SK-N-MC (cell line): ENCODE data around the gene SDF2.

Source experiments
- DNase-seq: peaks from one replicate; pipeline ENCODE4 v3.0.0-alpha.2; 2011; ENCODE audit warnings: low read depth, low spot score
- H3K27ac ChIP-seq: fragments of 200-600 bp; sonication (generic); 2 replicates; pipeline ENCODE4 v1.5.1; 2016; ENCODE audit warnings: mixed run types
- H3K36me3 ChIP-seq: fragments of 200-600 bp; sonication (generic); 2 replicates; pipeline ENCODE4 v1.6.1; 2017; ENCODE audit warnings: antibody characterized with exemption, low read length, mixed read lengths; ENCODE audit not compliant: insufficient read depth
- H3K4me3 ChIP-seq: fragments of 200-600 bp; sonication (generic); 2 replicates; pipeline ENCODE4 v1.5.1; 2016
- H3K9ac ChIP-seq: fragments of 200-600 bp; sonication (generic); 2 replicates; pipeline ENCODE4 v1.8.0; 2017; ENCODE audit warnings: mixed run types, mixed read lengths; ENCODE audit not compliant: insufficient read length
- H3K9me3 ChIP-seq: fragments of 200-600 bp; sonication (generic); 2 replicates; pipeline ENCODE4 v1.6.1; 2017; ENCODE audit warnings: low read depth, mild to moderate bottlenecking, antibody characterized with exemption, low read length, moderate library complexity, mixed read lengths
- EZH2 ChIP-seq: fragments of 200-600 bp; sonication (generic); IDR thresholded peaks from one replicate; pipeline ENCODE4 v1.6.1; 2017; ENCODE audit warnings: antibody characterized with exemption
- FOXP2 ChIP-seq: optimal IDR thresholded peaks from 2 replicates; pipeline ENCODE3; 2011; ENCODE audit warnings: mild to moderate bottlenecking, moderate library complexity; ENCODE audit not compliant: insufficient read depth; ENCODE audit errors: extremely low read length, control extremely low read depth
- POLR2AphosphoS5 ChIP-seq: IDR thresholded peaks from 2 replicates; pipeline ENCODE4 v1.6.1; 2012; ENCODE audit warnings: mild to moderate bottlenecking, low read depth, low read length, borderline replicate concordance

Gene SDF2

DNA sequence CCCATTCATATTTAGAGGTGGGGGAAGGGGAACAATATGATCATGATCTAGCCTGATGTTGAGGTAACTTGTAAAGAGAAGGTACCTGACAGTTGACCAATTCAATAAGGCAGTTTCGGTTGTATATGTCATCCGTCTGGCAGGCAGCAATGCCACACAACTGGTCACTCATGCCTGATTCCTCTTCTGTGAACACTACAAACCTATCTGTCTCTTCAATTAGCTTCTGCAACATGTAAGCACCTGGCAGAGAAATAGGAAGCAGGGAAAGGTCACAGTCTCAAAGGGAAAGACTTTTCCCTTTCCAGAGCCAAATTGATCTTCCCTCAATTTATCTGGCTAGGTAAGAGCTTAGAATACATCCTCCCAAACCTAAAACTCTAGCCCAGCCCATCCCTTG, 37.6 kb downstream of the SDF2 start:
- no peak overlapping the region for H3K9ac ChIP-seq

DNA sequence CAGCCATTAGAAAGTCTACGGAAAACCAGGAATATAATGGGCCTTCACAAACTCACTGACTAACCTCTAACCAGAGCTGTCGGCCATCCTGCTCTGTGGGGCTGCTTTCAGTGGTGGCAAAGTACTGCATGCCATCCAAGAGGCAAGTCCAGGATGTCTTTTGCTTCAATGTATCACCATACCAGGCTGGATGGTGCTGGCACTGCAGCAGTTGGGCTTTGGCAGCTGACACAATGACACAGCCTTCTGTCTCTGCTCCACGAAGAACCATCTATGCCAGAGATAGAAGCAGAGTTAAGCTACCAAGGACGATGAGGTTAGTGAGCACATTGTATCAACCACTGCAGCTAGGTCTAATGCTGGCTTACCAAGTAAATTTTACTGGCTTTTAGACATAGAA, 38.0 kb downstream of the SDF2 start:
- H3K4me3 ChIP-seq, result no peak overlapping the region
- no peaks in the 10 kb centered on the region for H3K9me3 ChIP-seq
- no peak for DNase-seq
- H3K9ac ChIP-seq, result no peak overlapping the region
- H3K27ac ChIP-seq, result no peak overlapping the region
- TF ChIP-seq EZH2, result no peak
- TF ChIP-seq POLR2AphosphoS5, result no peak
- no peak for TF ChIP-seq FOXP2
- H3K36me3 ChIP-seq, result peaks cover 83% of the 10 kb centered on the region

More for the DNA sequence above, 37.6 kb downstream of the SDF2 start:
- peaks cover 79% of the 10 kb centered on the region for H3K36me3 ChIP-seq
- no peak overlapping the region for H3K4me3 ChIP-seq
- no peak for DNase-seq
- H3K9me3 ChIP-seq, result no peaks in the 10 kb centered on the region
- H3K27ac ChIP-seq, result no peak overlapping the region
- TF ChIP-seq EZH2 (no peak), POLR2AphosphoS5 (no peak), FOXP2 (no peak)

DNA sequence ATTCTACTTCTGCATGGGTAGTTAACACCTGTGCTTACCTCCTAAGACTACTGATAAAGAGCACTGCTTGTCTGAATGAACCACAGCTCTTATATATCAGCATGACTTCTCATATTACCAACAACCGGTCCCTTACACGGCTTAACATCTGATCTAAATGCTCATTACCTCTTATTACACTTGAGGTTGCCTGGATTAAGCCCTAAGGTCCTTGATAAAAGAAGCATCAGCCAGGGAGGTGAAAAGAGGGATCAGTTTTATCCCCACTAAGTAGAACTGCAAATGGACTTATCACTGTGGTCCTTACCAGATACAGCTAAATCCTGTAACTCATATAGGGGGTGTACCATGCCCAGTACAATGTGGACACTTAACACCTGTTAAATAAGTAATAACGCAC, 39.5 kb downstream of the SDF2 start:
- Histone ChIP-seq H3K9ac (no peak overlapping the region), H3K36me3 (peaks cover 86% of the 10 kb centered on the region), H3K9me3 (no peaks in the 10 kb centered on the region), H3K4me3 (no peak overlapping the region), H3K27ac (no peak overlapping the region)
- no peak for TF ChIP-seq EZH2
- no peak for TF ChIP-seq FOXP2
- no peak for TF ChIP-seq POLR2AphosphoS5
- DNase-seq, result no peak

DNA sequence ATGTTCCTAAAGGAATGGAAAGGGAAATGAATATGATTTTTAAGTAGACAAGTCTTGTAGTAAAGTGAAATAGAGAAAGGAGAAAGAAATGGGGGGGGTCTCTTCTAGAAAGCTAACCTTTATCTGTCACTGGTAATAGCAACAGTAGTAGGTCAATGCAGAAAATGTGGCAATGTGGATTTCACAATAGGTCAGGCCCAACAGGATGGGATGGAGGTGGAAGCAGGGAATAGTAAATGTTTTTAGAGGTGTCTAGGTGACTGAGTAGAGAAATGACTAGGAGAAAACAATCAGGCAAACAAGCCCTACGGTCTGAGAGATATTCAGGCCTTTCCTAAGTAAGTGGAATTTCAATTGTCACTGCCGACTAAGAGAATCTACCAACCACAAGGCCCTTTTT, 41.7 kb downstream of the SDF2 start:
- Histone ChIP-seq H3K36me3 (peaks cover 95% of the 10 kb centered on the region), H3K27ac (no peak overlapping the region), H3K9me3 (no peaks in the 10 kb centered on the region), H3K9ac (no peak overlapping the region), H3K4me3 (no peak overlapping the region)
- TF ChIP-seq FOXP2 (no peak), POLR2AphosphoS5 (no peak), EZH2 (no peak)
- no peak for DNase-seq

DNA sequence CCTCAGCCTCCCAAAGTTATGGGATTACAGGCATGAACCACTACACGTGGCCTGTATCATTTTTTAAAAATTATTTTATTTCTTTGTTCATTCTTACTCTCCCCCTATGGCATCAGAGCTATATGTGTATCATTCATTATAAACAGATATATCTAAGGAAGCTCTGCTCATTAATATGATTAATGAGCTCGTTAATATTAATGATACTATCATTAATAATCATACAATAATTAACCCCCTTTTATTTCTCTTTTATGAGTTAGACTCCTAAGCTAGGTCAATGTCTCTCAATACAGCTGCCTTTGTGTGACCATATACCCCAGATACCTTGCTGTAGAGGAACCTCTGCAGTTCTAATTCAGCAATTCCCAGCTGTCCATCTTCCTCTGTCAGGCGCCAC, 43.2 kb downstream of the SDF2 start:
- H3K36me3 ChIP-seq, result peaks cover 91% of the 10 kb centered on the region
- TF ChIP-seq FOXP2, result no peak
- TF ChIP-seq POLR2AphosphoS5, result no peak
- no peak for TF ChIP-seq EZH2
- no peak for DNase-seq
- H3K4me3 ChIP-seq, result no peak overlapping the region
- no peaks in the 10 kb centered on the region for H3K9me3 ChIP-seq
- no peak overlapping the region for H3K9ac ChIP-seq
- H3K27ac ChIP-seq, result no peak overlapping the region

DNA sequence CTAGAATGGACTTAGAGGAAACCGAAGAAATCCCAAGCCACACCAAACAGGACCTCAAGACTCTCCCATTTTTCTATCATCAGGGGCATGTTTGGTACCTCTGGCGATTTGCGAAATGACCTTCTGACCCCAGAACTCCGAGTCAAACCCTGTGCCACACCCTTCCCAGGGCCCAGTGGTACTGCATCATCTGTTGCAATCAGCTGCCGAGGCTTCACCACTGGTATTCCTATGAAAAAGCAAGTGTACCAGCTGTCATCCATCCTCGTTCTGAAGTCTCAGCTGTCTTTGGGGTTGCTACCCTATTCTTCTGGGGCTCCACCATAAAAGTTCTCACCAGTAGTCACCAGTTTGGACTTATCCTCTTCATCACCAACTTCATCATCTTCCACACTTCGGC, 45.4 kb downstream of the SDF2 start:
- H3K36me3 ChIP-seq, result peaks cover 75% of the 10 kb centered on the region
- H3K4me3 ChIP-seq, result no peak overlapping the region
- TF ChIP-seq FOXP2, result no peak
- TF ChIP-seq POLR2AphosphoS5, result no peak
- TF ChIP-seq EZH2, result no peak
- H3K9me3 ChIP-seq, result no peaks in the 10 kb centered on the region
- H3K9ac ChIP-seq, result no peak overlapping the region
- DNase-seq, result no peak
- H3K27ac ChIP-seq, result no peak overlapping the region

DNA sequence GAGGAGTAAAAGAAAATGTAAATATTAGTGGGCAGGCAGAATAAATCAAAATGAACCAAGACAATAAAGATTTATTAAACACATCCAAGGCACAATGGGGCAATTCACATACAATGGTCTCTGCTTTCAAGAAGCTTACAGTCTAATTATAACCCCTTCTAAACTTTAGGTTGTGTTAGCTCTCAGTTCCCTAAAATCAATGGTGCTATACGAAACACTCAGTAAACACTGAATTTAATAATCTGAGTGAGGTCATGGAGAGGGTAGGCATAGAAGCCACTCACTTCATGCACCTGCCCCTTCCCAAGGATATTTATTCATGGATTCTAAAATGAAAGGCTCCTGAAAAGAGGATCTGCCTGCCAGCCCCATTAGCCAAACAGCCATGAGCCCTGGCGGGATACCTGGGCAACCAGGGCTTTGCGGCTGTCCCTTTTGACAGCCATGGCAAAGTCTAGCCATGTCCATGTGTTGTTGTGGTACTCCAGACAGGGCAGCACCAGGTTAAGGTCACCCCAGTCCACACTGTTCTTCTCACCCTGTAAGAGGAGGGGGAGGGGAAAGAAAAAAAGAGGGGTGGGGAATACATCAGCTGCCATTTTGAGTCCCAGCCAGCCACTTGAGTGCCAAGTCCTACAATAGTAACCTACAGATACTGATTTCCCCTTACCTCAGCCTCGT, 46.3 kb downstream of the SDF2 start:
- no peak for TF ChIP-seq EZH2
- TF ChIP-seq FOXP2, result no peak
- TF ChIP-seq POLR2AphosphoS5, result no peak
- H3K9ac ChIP-seq, result no peak overlapping the region
- H3K4me3 ChIP-seq, result no peak overlapping the region
- H3K36me3 ChIP-seq, result peaks cover 66% of the 10 kb centered on the region
- H3K9me3 ChIP-seq, result no peaks in the 10 kb centered on the region
- no peak for DNase-seq
- H3K27ac ChIP-seq, result no peak overlapping the region

DNA sequence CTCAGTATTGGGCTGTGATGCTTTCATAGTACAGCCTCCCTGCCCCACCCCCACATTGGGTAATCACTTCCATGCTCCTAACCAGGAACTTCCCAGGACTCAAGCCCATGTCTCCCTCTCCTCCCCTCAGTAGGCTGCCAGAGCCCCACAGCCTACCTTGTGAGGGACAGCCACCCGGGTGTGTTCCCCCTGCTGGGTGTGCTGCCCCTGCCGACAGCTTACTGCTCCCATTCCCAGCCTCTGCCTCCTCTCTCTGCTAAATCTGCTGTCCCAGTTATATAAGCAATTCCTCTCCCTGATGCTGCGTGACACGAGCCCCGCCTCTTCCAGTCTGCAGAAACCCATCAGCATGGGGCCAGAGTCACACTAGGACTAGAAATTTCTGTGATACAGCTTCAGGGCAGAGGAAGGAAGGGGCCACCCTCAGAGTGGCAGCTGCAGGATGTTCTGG, 47.8 kb downstream of the SDF2 start, which contains the start of gene RSKR:
Gene RSKR, minus strand, starts transcription at position 255 of the 451 bp plus-strand sequence. Its CDS starts 24 bp downstream, at position 231.
- Histone ChIP-seq H3K9me3 (no peaks in the 10 kb centered on the region), H3K9ac (no peak within 1 kb of the TSS), H3K36me3 (peaks cover 52% of the 10 kb centered on the region), H3K4me3 (no peak within 1 kb of the TSS), H3K27ac (no peak within 1 kb of the TSS)
- DNase-seq, result no peak
- TF ChIP-seq EZH2 (no peak), POLR2AphosphoS5 (no peak), FOXP2 (no peak)
